ENCODE results near the gene EMSY. TPM values are rescaled to one million over a fixed set of nuclear protein-coding genes. Genes with fewer than 3 reads are reported as not detected.
"Not testable (repeated sequence)": the region's sequence is repeated elsewhere in the genome, so short reads cannot be mapped to it uniquely, and the experiment has no call there.

Gene EMSY
- total RNA-seq, 2 donors from 2014 or later = 24.3 to 39.4 TPM

DNA sequence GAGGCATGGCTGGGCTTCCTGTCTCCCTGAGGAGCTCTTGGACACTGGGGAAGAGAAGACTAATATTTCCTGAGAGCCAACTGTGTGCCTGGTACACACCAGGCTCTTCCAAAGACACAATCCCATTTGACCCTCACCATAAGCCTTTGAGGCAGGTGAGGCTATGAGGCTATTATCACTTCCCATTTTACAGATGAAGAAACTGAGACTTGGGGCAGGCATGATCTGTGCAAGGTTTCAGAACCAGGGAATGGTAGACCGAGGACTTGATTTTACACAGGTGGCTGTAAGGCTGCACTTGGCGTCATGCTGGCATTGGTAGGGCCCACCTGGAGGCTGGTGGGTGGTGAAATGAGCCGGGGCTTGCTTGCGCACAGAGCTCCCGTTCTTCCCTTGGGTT is 134.9 kb downstream of the EMSY start:
- intact Hi-C loops (cut with DNase I) = no loop called here

DNA sequence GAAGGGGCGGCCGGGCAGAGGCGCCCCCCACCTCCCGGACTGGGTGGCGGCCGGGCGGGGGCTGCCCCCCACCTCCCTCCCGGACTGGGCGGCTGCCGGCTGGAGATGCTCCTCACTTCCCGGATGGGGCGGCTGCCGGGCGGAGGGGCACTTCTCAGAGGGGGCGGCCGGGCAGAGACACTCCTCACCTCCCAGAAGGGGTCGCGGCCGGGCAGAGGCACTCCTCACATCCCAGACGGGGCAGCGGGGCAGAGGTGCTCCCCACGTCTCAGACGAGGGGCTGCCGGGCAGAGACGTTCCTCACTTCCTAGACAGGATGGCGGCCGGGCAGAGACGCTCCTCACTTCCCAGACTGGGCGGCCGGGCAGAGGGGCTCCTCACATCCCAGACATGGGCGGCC is 137.7 kb downstream of the EMSY start:
- H3K9me3 ChIP-seq; H3K27me3 ChIP-seq (replicated peaks; ENCODE audit: insufficient read depth); H3K27ac ChIP-seq; H3K36me3 ChIP-seq; H3K4me1 ChIP-seq (replicated peaks); H3K4me3 ChIP-seq; DNase-seq (ENCODE audit: low spot score); intact Hi-C loops (cut with DNase I): not testable (repeated sequence)
- WGBS = 98% methylated on average over 28 of the region's 31 CpGs

More for the DNA sequence above, 134.9 kb downstream of the EMSY start:
- Histone ChIP-seq H3K27me3 (replicated peaks; ENCODE audit: insufficient read depth) (no peaks in the 10 kb centered on the region), H3K27ac (peak overlapping the region in 1 of 2 donors; percentile 41), H3K36me3 (no peaks in the 10 kb centered on the region), H3K4me3 (no peak overlapping the region), H3K9me3 (no peaks in the 10 kb centered on the region), H3K4me1 (replicated peaks) (no peaks in the 10 kb centered on the region)
- TF ChIP-seq POLR2AphosphoS5 (IDR thresholded peaks at IDR 0.05) = no peak
- DNase-seq (ENCODE audit: low spot score) = no peak
- WGBS = 82% methylated on average over 5 of the region's 5 CpGs

DNA sequence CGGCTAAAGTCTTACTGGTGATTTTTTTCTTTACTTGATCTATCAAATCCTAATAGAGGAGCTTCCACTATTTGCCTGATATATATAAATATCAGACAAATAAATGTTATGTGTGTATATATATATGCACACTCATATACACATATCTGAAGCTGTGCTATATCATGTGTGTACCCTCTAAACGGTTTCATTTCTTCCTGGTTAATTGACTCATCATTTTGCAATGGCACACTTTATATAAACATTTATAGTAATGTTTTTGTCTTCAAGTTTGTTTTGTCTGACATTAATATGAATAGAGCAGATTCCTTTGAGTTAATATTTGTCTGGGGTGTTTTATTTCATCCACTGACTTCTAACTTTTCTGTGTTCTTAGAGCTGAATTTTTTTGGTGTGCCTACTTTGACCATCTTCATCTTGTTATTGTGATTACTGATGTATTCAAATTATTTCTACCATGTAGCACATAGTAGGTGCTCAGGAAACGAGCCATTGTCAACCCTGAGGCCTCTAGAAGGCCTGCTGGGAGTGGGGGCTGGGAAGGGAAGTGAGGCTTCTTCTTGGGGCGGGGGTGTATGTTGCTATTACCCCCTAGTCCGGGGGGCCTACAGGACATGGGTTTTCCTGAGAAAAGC is 143.1 kb downstream of the EMSY start:
- WGBS = 65% methylated on average over 5 of the region's 5 CpGs
- Histone ChIP-seq H3K4me1 (replicated peaks) (no peaks in the 10 kb centered on the region), H3K27me3 (replicated peaks; ENCODE audit: insufficient read depth) (no peaks in the 10 kb centered on the region), H3K4me3 (no peak overlapping the region), H3K36me3 (no peaks in the 10 kb centered on the region), H3K9me3 (no peaks in the 10 kb centered on the region), H3K27ac (no peak overlapping the region)
- TF ChIP-seq, protein P1, sequence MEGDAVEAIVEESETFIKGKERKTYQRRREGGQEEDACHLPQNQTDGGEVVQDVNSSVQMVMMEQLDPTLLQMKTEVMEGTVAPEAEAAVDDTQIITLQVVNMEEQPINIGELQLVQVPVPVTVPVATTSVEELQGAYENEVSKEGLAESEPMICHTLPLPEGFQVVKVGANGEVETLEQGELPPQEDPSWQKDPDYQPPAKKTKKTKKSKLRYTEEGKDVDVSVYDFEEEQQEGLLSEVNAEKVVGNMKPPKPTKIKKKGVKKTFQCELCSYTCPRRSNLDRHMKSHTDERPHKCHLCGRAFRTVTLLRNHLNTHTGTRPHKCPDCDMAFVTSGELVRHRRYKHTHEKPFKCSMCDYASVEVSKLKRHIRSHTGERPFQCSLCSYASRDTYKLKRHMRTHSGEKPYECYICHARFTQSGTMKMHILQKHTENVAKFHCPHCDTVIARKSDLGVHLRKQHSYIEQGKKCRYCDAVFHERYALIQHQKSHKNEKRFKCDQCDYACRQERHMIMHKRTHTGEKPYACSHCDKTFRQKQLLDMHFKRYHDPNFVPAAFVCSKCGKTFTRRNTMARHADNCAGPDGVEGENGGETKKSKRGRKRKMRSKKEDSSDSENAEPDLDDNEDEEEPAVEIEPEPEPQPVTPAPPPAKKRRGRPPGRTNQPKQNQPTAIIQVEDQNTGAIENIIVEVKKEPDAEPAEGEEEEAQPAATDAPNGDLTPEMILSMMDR (IDR thresholded peaks at IDR 0.05) = no peak
- TF ChIP-seq POLR2AphosphoS5 (IDR thresholded peaks at IDR 0.05) = no peak
- no peak for TF ChIP-seq POLR2A (IDR thresholded peaks at IDR 0.05)
- intact Hi-C loops (cut with DNase I) = no loop called here
- DNase-seq (ENCODE audit: low spot score) = no peak

DNA sequence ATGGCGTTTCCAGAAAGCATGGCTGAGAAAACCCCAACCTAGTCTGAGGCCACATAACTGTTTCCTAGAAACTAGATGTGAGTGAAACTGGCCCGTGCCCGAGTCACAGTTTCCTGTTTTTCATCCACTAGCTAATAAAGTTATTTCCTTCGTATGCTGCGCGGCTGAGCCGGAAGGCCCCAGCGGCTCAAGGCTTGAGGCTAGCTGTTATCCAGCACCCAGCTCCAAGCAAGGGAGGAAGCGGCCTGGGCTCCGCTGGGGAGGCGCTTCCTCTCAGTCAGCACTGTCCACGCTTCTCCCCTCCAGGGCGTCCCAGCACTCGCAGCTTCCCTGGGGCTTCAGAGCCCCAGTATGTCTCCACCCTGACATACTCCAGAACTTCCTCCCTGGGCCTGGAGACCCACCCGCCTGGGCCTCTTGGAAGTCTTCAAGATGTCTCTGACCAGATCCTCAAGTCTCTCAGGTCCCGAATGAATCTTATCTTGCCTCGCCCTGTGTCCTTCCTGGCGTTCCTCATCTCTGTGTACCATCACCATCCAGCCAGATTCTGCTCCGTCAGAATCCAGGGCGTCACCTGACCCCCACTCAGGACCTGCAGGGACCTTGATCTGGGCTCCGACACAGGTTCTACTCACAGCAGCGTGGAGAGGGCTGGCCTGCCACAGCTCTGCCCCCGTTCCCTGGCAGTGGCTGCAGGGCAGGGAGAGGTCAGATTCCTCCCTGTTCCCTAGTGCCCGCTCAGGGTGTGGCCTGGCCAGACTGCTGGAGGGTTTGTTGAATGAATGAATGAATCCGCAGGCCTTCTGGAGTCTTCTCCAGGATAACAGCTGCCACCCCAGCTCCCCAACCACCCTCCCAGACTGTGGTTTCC is 143.9 kb downstream of the EMSY start:
- WGBS = 83% methylated on average over 25 of the region's 25 CpGs
- no peak for DNase-seq (ENCODE audit: low spot score)

DNA sequence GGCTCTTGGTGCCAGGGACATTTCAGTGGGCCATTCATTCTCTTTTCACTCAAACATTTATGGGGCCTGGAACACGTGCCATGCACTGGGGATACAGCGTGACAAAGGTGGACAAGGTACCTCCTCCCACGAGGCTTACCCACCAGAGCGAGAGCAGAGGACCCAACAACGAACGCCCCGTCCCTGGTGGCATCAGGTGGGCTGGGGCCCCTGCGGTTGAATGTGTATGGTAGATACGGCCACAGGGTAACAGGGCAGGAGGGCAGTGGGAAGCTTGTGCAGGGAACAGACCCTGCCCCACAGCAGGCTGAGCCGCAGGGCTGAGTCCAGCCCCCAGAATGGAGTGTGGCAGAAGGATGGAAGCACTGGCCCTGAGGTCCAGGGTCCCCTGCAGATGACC is 144.7 kb downstream of the EMSY start:
- no peak for DNase-seq (ENCODE audit: low spot score)
- Histone ChIP-seq H3K9me3 (no peaks in the 10 kb centered on the region), H3K36me3 (no peaks in the 10 kb centered on the region), H3K4me1 (replicated peaks) (no peaks in the 10 kb centered on the region), H3K27me3 (replicated peaks; ENCODE audit: insufficient read depth) (no peaks in the 10 kb centered on the region), H3K27ac (no peak overlapping the region), H3K4me3 (no peak overlapping the region)
- no peak for TF ChIP-seq POLR2A (IDR thresholded peaks at IDR 0.05)
- TF ChIP-seq, protein P1 (IDR thresholded peaks at IDR 0.05) = no peak
- no peak for TF ChIP-seq POLR2AphosphoS5 (IDR thresholded peaks at IDR 0.05)
- WGBS = 98% methylated on average over 10 of the region's 10 CpGs
- intact Hi-C loops (cut with DNase I) = no loop called here

More for the DNA sequence above, 143.9 kb downstream of the EMSY start:
- TF ChIP-seq, protein P1 (IDR thresholded peaks at IDR 0.05) = no peak
- peak; percentile 10 for TF ChIP-seq POLR2AphosphoS5 (IDR thresholded peaks at IDR 0.05)
- H3K27me3 ChIP-seq (replicated peaks; ENCODE audit: insufficient read depth) = no peaks in the 10 kb centered on the region
- H3K36me3 ChIP-seq = no peaks in the 10 kb centered on the region
- H3K4me1 ChIP-seq (replicated peaks) = no peaks in the 10 kb centered on the region
- H3K27ac ChIP-seq = no peak overlapping the region
- no peak overlapping the region for H3K4me3 ChIP-seq
- intact Hi-C loops (cut with DNase I) = no loop called here
- no peaks in the 10 kb centered on the region for H3K9me3 ChIP-seq

Measured in prostate gland (tissue), 2 donors.